ENCODE data around the gene LIG3. TPM values are rescaled to one million over a fixed set of nuclear protein-coding genes. Genes with fewer than 3 reads are reported as not detected.

The LIG3 gene
- total RNA-seq, 4 donors from 2014 or later: 9.8 to 44.5 (median 23.9) TPM

GRCh38 chr17:35052780-35053179 is 72.5 kb downstream of the LIG3 start:
- intact Hi-C loops (cut with DNase I; ENCODE audit: low total_unique reads) (no loop called here), in situ Hi-C loops (cut with MboI; ENCODE audit: low pct_ligation_motif_present in 1 of 4, low pct_unique_long_range_greater_than_20kb in 1 of 4, low sequenced_read_pairs in 3 of 4) (no loop called here)
- Histone ChIP-seq H3K9me3 (no peaks in the 10 kb centered on the region), H3K27me3 (no peaks in the 10 kb centered on the region), H3K27ac (peak overlapping the region; percentile 67 to 77 (median 76)), H3K36me3 (no peaks in the 10 kb centered on the region), H3K4me3 (no peak overlapping the region), H3K4me1 (peaks cover 22 to 36% (median 30%) of the 10 kb centered on the region in 4 donors)
- TF ChIP-seq EP300 (IDR thresholded peaks at IDR 0.05; ENCODE audit: low read depth) (no peak), POLR2A (IDR thresholded peaks at IDR 0.05) (no peak), POLR2AphosphoS5 (IDR thresholded peaks at IDR 0.05) (no peak)
- TF ChIP-seq, protein P1, sequence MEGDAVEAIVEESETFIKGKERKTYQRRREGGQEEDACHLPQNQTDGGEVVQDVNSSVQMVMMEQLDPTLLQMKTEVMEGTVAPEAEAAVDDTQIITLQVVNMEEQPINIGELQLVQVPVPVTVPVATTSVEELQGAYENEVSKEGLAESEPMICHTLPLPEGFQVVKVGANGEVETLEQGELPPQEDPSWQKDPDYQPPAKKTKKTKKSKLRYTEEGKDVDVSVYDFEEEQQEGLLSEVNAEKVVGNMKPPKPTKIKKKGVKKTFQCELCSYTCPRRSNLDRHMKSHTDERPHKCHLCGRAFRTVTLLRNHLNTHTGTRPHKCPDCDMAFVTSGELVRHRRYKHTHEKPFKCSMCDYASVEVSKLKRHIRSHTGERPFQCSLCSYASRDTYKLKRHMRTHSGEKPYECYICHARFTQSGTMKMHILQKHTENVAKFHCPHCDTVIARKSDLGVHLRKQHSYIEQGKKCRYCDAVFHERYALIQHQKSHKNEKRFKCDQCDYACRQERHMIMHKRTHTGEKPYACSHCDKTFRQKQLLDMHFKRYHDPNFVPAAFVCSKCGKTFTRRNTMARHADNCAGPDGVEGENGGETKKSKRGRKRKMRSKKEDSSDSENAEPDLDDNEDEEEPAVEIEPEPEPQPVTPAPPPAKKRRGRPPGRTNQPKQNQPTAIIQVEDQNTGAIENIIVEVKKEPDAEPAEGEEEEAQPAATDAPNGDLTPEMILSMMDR (IDR thresholded peaks at IDR 0.05): no peak
- DNase-seq: no peak

DNA sequence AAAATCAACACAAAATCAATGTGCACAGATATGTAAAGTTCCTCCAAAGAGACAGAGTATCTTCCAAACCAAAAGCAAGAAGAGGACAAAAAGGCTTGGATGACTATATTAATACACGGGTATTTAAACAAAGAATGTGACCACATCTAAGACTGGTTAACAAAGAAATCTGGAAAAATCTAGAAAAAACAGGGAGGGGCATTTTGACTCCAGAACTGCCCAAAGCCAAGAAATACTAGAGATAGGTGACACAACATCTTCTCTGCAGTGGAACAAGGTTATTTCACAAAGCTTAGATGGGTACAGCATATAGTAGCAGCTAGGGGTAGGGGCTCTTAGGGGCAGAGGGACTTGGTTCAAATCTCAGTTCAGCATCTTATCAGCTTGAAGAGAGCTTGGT is 72.9 kb downstream of the LIG3 start:
- peaks cover 22 to 36% (median 30%) of the 10 kb centered on the region in 4 donors for H3K4me1 ChIP-seq
- intact Hi-C loops (cut with DNase I; ENCODE audit: low total_unique reads): no loop called here
- WGBS, 2 donors (ENCODE audit: low coverage in 1 of 2): 81 to 100% methylated on average over 1 of the region's 1 CpG

GRCh38 chr17:35056013-35056412 is 75.7 kb downstream of the LIG3 start:
- no peak for TF ChIP-seq POLR2A (IDR thresholded peaks at IDR 0.05)
- TF ChIP-seq, protein P1 (IDR thresholded peaks at IDR 0.05): no peak
- TF ChIP-seq POLR2AphosphoS5 (IDR thresholded peaks at IDR 0.05): no peak
- TF ChIP-seq EP300 (IDR thresholded peaks at IDR 0.05; ENCODE audit: low read depth): no peak
- peaks cover 14 to 25% (median 22%) of the 10 kb centered on the region in 4 donors for H3K4me1 ChIP-seq
- in situ Hi-C loops (cut with MboI; ENCODE audit: low pct_ligation_motif_present in 1 of 4, low pct_unique_long_range_greater_than_20kb in 1 of 4, low sequenced_read_pairs in 3 of 4): no loop called here
- no peaks in the 10 kb centered on the region for H3K27me3 ChIP-seq
- DNase-seq: no peak
- WGBS, 2 donors (ENCODE audit: low coverage in 1 of 2): 89 to 94% methylated on average over 3 of the region's 3 CpGs
- no peaks in the 10 kb centered on the region for H3K36me3 ChIP-seq
- intact Hi-C loops (cut with DNase I; ENCODE audit: low total_unique reads): no loop called here
- no peak overlapping the region for H3K4me3 ChIP-seq
- no peaks in the 10 kb centered on the region for H3K9me3 ChIP-seq
- H3K27ac ChIP-seq: no peak overlapping the region

More for the DNA sequence above, 72.9 kb downstream of the LIG3 start:
- no peak overlapping the region for H3K4me3 ChIP-seq
- no peaks in the 10 kb centered on the region for H3K36me3 ChIP-seq
- H3K9me3 ChIP-seq: no peaks in the 10 kb centered on the region
- H3K27me3 ChIP-seq: no peaks in the 10 kb centered on the region
- H3K27ac ChIP-seq: no peak overlapping the region
- DNase-seq: no peak
- in situ Hi-C loops (cut with MboI; ENCODE audit: low pct_ligation_motif_present in 1 of 4, low pct_unique_long_range_greater_than_20kb in 1 of 4, low sequenced_read_pairs in 3 of 4): no loop called here
- TF ChIP-seq POLR2A (IDR thresholded peaks at IDR 0.05) (no peak), POLR2AphosphoS5 (IDR thresholded peaks at IDR 0.05) (no peak), EP300 (IDR thresholded peaks at IDR 0.05; ENCODE audit: low read depth) (no peak)
- TF ChIP-seq, protein P1 (IDR thresholded peaks at IDR 0.05): no peak

GRCh38 chr17:35057332-35057915 is 77.1 kb downstream of the LIG3 start:
- Histone ChIP-seq H3K9me3 (no peaks in the 10 kb centered on the region), H3K4me3 (no peak overlapping the region), H3K36me3 (no peaks in the 10 kb centered on the region), H3K4me1 (peaks cover 5 to 11% (median 9%) of the 10 kb centered on the region in 4 donors), H3K27ac (no peak overlapping the region), H3K27me3 (no peaks in the 10 kb centered on the region)
- in situ Hi-C loops (cut with MboI; ENCODE audit: low pct_ligation_motif_present in 1 of 4, low pct_unique_long_range_greater_than_20kb in 1 of 4, low sequenced_read_pairs in 3 of 4): no loop called here
- no peak for DNase-seq
- TF ChIP-seq EP300 (IDR thresholded peaks at IDR 0.05; ENCODE audit: low read depth): no peak
- no peak for TF ChIP-seq POLR2AphosphoS5 (IDR thresholded peaks at IDR 0.05)
- TF ChIP-seq, protein P1 (IDR thresholded peaks at IDR 0.05): no peak
- TF ChIP-seq POLR2A (IDR thresholded peaks at IDR 0.05): no peak
- intact Hi-C loops (cut with DNase I; ENCODE audit: low total_unique reads): no loop called here
- 96 to 100% methylated on average over 1 of the region's 1 CpG for WGBS, 2 donors (ENCODE audit: low coverage in 1 of 2)

Other genes with a start within 250 kb of the LIG3 start
- 1 to 10 TPM in 1 of 4 donors, under 1 TPM in 1, not detected in 2; 0.96 to 1.9 TPM for gene CCT6B, start 19.1 kb upstream of the LIG3 start, total RNA-seq
- gene ZNF830, start 19.0 kb upstream of the LIG3 start, total RNA-seq: 10 to 100 TPM; 10.9 to 21.7 (median 14.1) TPM
- 10 to 100 TPM; 40.6 to 75.8 (median 50.7) TPM for gene RFFL, start 83.2 kb downstream of the LIG3 start, total RNA-seq
- 10 to 100 TPM in 1 of 4 donors, 1 to 10 TPM in 3; 5.6 to 60.3 (median 7.8) TPM for gene RAD51D, start 139.3 kb downstream of the LIG3 start, total RNA-seq
- gene FNDC8, start 141.1 kb downstream of the LIG3 start, total RNA-seq: not detected
- gene NLE1, start 161.8 kb downstream of the LIG3 start, total RNA-seq: 10 to 100 TPM in 1 of 4 donors, 1 to 10 TPM in 3; 4.0 to 13.2 (median 6.9) TPM
- under 1 TPM in 1 of 4 donors, not detected in 3; 0.14 TPM for gene UNC45B, start 167.3 kb downstream of the LIG3 start, total RNA-seq
- not detected for gene SLC35G3, start 213.9 kb downstream of the LIG3 start, total RNA-seq